Breast epithelium (tissue), 4 donors: Measurements from ENCODE around the gene SORBS2. TPM values are rescaled to one million over a fixed set of nuclear protein-coding genes. Genes with fewer than 3 reads are reported as not detected.

Experiments used
- DNase-seq, 2 donors: peaks; one replicate each; pipeline ENCODE4 v3.0.0-alpha.2; 2019; ENCODE audit warnings: low spot score in 2 of 2
- H3K27ac ChIP-seq, 2 donors: fragments of 200-600 bp; sonication (generic) in 1 of 2; one replicate each; pipeline ENCODE4 v1.5.1; 2016 to 2019; ENCODE audit warnings: mild to moderate bottlenecking in 1 of 2
- H3K27me3 ChIP-seq, 2 donors: fragments of 200-600 bp; sonication (generic) in 1 of 2; one replicate each; pipeline versions ENCODE4 v1.5.1 to v1.6.0; 2017 to 2019; ENCODE audit warnings: control low read depth in 1 of 2, mild to moderate bottlenecking in 1 of 2
- H3K36me3 ChIP-seq: fragments of 200-600 bp; one replicate; pipeline ENCODE4 v1.5.1; 2019
- H3K4me1 ChIP-seq, 2 donors: fragments of 200-600 bp; sonication (generic); one replicate each; pipeline ENCODE4 v1.5.1; 2016 to 2019; ENCODE audit warnings: control low read depth in 1 of 2
- H3K4me3 ChIP-seq, 3 donors: fragments of 200-600 bp; sonication (generic); 1 replicate in 2 of 3; 2 replicates in 1 of 3; pipeline ENCODE4 v1.5.1; 2016 to 2019; ENCODE audit warnings: mild to moderate bottlenecking in 3 of 3, moderate library complexity in 2 of 3
- H3K9me3 ChIP-seq, 2 donors: fragments of 200-600 bp; sonication (generic) in 1 of 2; one replicate each; pipeline ENCODE4 v1.5.1; 2016 to 2019; ENCODE audit warnings: control low read depth in 1 of 2
- CTCF ChIP-seq, 3 donors: fragments of 450-650 bp; IDR thresholded peaks; one replicate each; pipeline ENCODE4 v1.5.1; 2016 to 2017; ENCODE audit warnings: antibody characterized with exemption in 3 of 3, mild to moderate bottlenecking in 3 of 3, moderate library complexity in 3 of 3
- POLR2A ChIP-seq: fragments of 450-650 bp; IDR thresholded peaks from one replicate; pipeline ENCODE4 v1.6.1; 2016; ENCODE audit warnings: antibody characterized with exemption, mild to moderate bottlenecking, moderate library complexity
- POLR2AphosphoS5 ChIP-seq, 3 donors: sonication (generic); formaldehyde crosslinking; IDR thresholded peaks; one replicate each; pipeline ENCODE4 v1.6.1; 2017; ENCODE audit warnings: antibody characterized with exemption in 3 of 3
- intact Hi-C: fragments of 100-400 bp; cut with DNase I; formaldehyde crosslinking; loops from one replicate; pipeline ENCODE4 v1.15.1; 2023; ENCODE audit warnings: low total_unique reads
- total RNA-seq, 3 donors: library from RNA; depleted of rRNA; stranded (reverse); fragments of >200 nt; gene quantifications; one replicate each; pipeline ENCODE4 v1.1.0, GENCODE V29; 2016

SORBS2 gene
- total RNA-seq, 3 donors from 2014 or later: 21.8 to 132 (median 105) TPM

DNA sequence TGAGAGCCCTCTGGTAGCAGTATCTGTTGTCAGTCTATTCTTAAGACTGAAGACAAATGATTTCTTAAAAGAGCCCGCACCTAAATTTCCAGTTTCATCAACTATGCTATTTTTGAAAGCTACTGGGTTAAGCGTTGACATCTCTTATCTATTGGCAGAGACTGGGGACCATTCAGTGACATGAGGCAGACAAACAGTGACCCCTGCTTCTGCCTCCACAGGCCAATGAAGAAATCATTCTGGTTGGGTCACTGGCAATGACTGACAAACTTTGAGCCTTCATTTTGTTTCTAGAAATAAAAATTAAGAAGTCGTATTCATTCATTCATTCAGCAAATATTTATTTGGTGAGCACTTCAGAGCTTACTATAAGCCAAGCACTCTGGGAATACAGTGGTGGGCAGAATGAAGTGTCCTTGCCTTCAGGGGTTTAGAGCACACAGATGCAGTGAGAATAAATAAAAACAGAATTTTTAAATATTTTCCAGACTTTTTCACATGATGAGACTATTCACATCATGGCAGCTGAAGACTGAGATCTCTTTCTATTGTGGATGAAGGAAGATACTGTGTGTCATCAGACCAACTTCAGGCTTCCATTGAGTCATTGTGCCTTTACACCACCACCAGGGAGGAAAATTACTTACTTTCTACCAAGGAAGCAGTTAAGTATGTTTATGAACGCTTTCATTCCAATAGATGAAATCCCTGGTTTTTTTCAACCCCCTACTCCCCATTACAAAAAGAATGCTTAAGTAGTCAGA, 36.0 kb downstream of the SORBS2 start:
- intact Hi-C loops: no loop called here
- H3K9me3 ChIP-seq: no peaks in the 10 kb centered on the region
- H3K36me3 ChIP-seq: no peaks in the 10 kb centered on the region
- peak overlapping the region; percentile 68 to 84 for H3K27ac ChIP-seq
- no peak for DNase-seq
- no peak overlapping the region for H3K4me3 ChIP-seq
- no peaks in the 10 kb centered on the region for H3K27me3 ChIP-seq
- TF ChIP-seq POLR2A: no peak
- TF ChIP-seq CTCF (IDR thresholded peaks at IDR 0.05): no peak
- no peak for TF ChIP-seq POLR2AphosphoS5 (IDR thresholded peaks at IDR 0.05)
- no peaks in the 10 kb centered on the region for H3K4me1 ChIP-seq

DNA sequence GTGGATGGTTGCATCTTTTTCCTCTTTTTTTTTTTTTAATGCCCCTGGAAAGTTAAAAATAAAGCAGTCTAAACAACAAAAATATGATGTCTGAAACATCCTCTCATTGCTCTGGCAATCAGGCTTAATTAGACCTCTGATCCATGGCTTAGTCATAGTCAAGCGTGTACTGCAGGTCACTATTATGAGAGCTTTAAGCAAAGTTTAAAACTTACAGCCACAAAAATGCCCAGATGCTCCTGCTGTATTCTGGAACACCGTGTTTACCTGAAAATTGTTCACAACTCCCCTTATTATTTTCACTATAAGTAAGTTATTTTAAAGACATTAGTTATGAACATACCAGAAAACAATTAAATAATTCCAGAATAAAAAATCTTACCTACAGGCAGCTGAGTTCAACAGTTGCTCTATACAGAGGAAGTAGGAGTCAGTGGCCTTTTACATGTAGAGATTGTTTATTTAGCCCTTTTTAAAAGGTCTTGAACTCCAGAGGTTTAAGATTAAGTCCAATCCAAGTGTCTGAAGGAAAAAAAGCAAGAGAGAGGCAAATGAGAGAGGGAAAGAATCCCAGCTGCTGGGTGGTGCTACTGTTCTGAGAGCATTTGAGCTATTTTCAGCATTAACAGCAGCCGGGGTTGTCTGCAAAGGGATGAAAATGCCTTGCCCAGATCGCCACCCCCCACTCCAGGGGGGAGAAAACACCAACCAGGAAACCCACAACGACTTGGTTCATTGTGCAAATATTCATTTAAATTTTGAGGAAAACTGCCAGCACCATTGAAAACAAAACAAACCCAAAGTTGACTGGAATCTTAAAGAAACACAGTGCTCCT, 36.9 kb downstream of the SORBS2 start:
- no peaks in the 10 kb centered on the region for H3K4me1 ChIP-seq
- TF ChIP-seq POLR2A (no peak), CTCF (IDR thresholded peaks at IDR 0.05) (no peak), POLR2AphosphoS5 (IDR thresholded peaks at IDR 0.05) (no peak)
- DNase-seq: no peak
- no peaks in the 10 kb centered on the region for H3K36me3 ChIP-seq
- H3K27me3 ChIP-seq: no peaks in the 10 kb centered on the region
- H3K9me3 ChIP-seq: peaks cover 0 to 3% of the 10 kb centered on the region in 2 donors
- H3K27ac ChIP-seq: peak overlapping the region; percentile 68 to 84
- H3K4me3 ChIP-seq: peak overlapping the region; percentile 27 to 54 (median 40)
- intact Hi-C loops: no loop called here

DNA sequence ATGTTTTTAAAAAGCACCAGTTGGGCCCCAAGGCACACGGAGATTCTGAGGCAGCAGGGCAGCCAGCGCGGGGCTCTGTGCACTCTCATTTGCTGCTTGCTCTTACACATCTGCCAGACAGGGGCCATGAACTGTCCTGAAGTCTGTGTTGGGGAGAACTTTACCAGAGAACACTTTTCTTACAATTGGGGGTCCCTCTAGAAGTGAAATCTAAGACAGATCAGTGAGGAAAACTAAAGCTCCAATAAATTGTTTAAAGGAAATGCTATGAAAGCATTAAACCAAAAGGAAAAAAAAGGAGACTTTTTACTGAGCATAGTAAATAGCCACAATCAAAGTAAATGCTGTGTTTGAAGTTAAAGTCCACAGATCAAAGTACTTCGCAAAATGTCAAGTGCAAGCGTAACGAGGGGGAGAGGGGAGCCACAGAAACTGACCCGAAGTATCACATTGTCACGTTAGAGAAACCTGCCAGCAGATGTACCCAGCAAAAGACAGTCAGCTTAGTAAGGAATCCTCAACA, 37.8 kb downstream of the SORBS2 start:
- Histone ChIP-seq H3K9me3 (peaks cover 0 to 6% of the 10 kb centered on the region in 2 donors), H3K27me3 (no peaks in the 10 kb centered on the region), H3K4me1 (no peaks in the 10 kb centered on the region), H3K4me3 (peak overlapping the region; percentile 27 to 54 (median 40)), H3K36me3 (no peaks in the 10 kb centered on the region), H3K27ac (peak overlapping the region; percentile 84)
- TF ChIP-seq CTCF (IDR thresholded peaks at IDR 0.05) (no peak), POLR2A (no peak), POLR2AphosphoS5 (IDR thresholded peaks at IDR 0.05) (no peak)
- DNase-seq: no peak
- intact Hi-C loops: no loop called here

DNA sequence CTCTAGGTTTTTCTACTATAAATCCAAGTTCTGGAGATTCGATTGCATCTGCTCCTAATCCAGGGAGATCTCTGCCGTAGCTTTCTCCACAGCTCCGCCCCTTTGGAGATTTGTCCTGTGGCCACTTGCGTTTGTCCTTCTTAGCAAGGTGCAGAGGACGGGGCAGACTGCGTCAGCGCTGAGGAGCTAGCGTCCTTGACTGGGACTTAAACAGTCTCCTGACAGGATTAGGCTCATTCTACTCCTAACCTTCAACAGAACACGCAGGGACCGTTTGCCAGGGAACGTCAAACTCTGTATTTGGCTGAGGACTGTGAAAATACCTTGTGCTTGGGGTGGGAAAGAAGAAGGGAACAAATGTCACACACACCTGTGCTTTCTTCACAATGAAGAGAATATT, 38.6 kb downstream of the SORBS2 start:
- Histone ChIP-seq H3K4me1 (no peaks in the 10 kb centered on the region), H3K27me3 (no peaks in the 10 kb centered on the region), H3K4me3 (peak overlapping the region; percentile 5 to 54 (median 40)), H3K9me3 (peaks cover 0 to 6% of the 10 kb centered on the region in 2 donors), H3K36me3 (no peaks in the 10 kb centered on the region), H3K27ac (peak overlapping the region; percentile 84 to 87)
- TF ChIP-seq CTCF (IDR thresholded peaks at IDR 0.05) (no peak), POLR2AphosphoS5 (IDR thresholded peaks at IDR 0.05) (peak in 2 of 3 donors; percentile 27 to 48)
- intact Hi-C loops: no loop called here
- DNase-seq: peak in 1 of 2 donors; percentile 38
